GM19455 (cell line): ENCODE data around the gene CCDC183.
"Not testable (repeated sequence)": the region's sequence is repeated elsewhere in the genome, so short reads cannot be mapped to it uniquely, and the experiment has no call there.

Experiments
- ATAC-seq: cut with Tn5 transposase; IDR thresholded peaks from one replicate; pipeline ENCODE4 v1.9.1; 2021; ENCODE audit not compliant: unreplicated experiment

The CCDC183 gene

GRCh38 chr9:136796238-136796774 lies at the start of gene CCDC183:
Gene CCDC183, plus strand, starts transcription at chr9:136796338. Its CDS starts 60 bp downstream, at chr9:136796398.
- ATAC-seq = no peak

- no peak for ATAC-seq
Observed at GRCh38 chr9:136746621-136747020, 49.5 kb upstream of the CCDC183 start.

GRCh38 chr9:136747161-136748060 lies 48.7 kb upstream of the CCDC183 start:
- ATAC-seq = no peak

- ATAC-seq = no peak
Observed at GRCh38 chr9:136748201-136748600, 47.9 kb upstream of the CCDC183 start, which contains the start of gene LCN6. Gene LCN6, minus strand, starts transcription at chr9:136748525. Its CDS starts 42 bp downstream, at chr9:136748483.

- ATAC-seq = no peak
Observed at GRCh38 chr9:136748666-136749611, 47.2 kb upstream of the CCDC183 start.

- ATAC-seq = no peak
Observed at GRCh38 chr9:136750526-136750925, 45.6 kb upstream of the CCDC183 start.

GRCh38 chr9:136751244-136751643 lies 44.9 kb upstream of the CCDC183 start:
- no peak for ATAC-seq

- no peak for ATAC-seq
Observed at GRCh38 chr9:136751814-136752213, 44.3 kb upstream of the CCDC183 start.

GRCh38 chr9:136753371-136754058 lies 42.6 kb upstream of the CCDC183 start:
- ATAC-seq = no peak

- ATAC-seq = no peak
Observed at GRCh38 chr9:136754059-136754572, 42.0 kb upstream of the CCDC183 start.

- ATAC-seq = no peak
Observed at GRCh38 chr9:136754626-136755301, 41.4 kb upstream of the CCDC183 start.

- not testable (repeated sequence) for ATAC-seq
Observed at GRCh38 chr9:136755302-136756133, 40.6 kb upstream of the CCDC183 start.

GRCh38 chr9:136756134-136756438 lies 40.1 kb upstream of the CCDC183 start:
- ATAC-seq = no peak

GRCh38 chr9:136756836-136757235 lies 39.3 kb upstream of the CCDC183 start:
- no peak for ATAC-seq

GRCh38 chr9:136757328-136757727 lies 38.8 kb upstream of the CCDC183 start:
- ATAC-seq = no peak

GRCh38 chr9:136757751-136758140 lies 38.4 kb upstream of the CCDC183 start:
- ATAC-seq = no peak

GRCh38 chr9:136759001-136759400 lies 37.1 kb upstream of the CCDC183 start:
- no peak for ATAC-seq

GRCh38 chr9:136759436-136760325 lies 36.5 kb upstream of the CCDC183 start:
- no peak for ATAC-seq
